HG02571 (cell line): ENCODE measurements around the gene ABHD16B.

Source experiments
- ATAC-seq: cut with Tn5 transposase; IDR thresholded peaks from one replicate; pipeline ENCODE4 v1.9.1; 2021; ENCODE audit warnings: mild to moderate bottlenecking, moderate library complexity; ENCODE audit not compliant: unreplicated experiment

ABHD16B gene

DNA sequence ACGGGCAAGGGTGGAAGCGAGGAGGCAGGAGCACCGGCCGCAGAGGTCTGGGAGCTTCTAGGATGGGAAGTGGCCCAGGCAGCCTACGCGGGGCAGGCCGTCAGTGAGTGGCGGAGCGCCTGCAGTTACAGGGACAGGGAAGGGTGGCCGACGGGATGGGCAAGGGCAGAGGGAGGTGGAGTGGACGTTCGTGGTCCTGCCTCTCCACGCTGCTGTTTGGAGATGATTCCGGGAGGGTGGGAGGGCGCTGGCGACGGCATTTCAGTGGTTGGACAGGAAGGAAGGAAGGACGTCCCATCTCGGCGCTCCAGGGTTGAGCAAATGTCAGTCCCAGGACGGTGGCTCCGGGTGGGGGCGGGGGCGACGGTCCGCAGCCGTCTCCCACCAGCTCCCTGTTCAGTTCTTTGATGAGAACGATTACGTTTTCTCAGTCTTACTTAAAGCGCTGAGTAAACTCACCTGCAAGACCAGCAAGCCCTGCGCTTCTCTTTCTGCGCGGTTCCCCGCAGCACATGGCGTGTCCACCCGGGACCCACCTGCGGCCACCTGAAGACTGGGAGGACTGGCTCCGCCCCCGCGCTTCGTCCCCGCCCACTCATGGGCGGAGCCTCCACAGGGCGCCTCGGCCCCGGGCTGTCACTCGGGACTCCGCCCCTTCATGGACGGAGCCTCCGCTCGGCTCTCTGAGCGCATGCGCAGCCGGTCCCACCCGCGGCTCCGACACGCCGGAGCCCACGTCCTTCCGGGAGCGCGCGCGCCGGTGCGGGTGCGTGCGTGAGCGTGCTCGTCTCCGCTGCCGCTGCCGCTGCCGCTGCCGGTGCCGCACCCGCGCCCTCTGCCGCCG is 33.3 kb downstream of the ABHD16B start, which contains the start of gene DNAJC5:
Gene DNAJC5 (plus strand): TSS at position 769 of the 844 bp plus-strand sequence. CDS start 33,220 bp downstream, outside the sequence.
- peak; percentile 79 for ATAC-seq

DNA sequence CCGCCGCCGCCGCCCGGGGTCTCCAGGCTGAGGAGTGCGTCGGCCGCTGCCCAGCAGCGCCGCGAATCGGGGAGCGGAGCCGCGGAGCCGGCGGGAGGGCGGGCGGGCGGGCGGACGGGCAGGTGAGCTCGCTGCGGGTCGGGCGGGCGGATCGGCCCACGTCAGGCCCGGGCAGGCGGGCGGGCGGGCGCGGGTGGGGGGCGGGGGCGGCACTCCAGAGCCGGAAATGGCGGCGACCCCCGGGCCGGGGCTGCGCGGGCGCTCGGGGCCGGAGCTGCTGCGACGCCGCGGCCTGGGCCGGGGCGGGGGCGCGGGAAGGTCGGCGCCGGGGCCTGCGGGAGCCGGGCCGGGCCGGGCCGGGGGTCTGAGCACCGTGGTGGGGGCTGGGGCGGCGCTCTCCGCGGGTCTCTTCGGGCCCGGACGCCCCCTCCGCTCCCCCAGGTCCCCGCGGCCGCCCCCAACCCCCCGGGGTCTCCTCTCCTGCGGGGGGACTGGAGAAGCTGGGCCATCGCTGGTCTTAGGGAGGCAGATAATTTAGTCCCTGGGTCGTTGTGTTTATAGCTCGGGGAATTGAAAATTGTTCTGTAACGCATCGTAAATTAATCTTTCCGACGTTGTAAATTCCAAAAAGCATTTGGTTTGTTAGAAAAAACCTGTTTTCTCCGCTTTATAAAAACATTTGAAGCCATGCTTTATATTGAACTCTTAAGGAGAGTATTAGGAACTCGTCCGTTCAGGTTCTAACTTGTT is 34.1 kb downstream of the ABHD16B start:
- ATAC-seq, result peak; percentile 14

DNA sequence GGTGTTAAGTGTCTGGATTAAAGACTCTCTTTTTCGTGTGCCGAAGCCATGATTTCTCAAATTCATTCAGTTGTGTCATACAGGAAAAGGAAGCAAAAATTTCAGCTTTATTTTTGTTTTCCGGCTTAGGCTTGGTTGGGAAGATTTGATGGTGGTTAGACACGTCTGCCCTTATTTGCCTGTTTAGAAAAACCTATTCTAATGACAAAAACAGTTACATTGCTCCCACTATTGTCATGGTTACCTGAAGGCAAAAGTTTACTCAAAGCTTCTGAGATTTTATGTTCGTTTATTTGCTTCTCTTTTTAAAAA is 34.6 kb downstream of the ABHD16B start:
- no peak for ATAC-seq

DNA sequence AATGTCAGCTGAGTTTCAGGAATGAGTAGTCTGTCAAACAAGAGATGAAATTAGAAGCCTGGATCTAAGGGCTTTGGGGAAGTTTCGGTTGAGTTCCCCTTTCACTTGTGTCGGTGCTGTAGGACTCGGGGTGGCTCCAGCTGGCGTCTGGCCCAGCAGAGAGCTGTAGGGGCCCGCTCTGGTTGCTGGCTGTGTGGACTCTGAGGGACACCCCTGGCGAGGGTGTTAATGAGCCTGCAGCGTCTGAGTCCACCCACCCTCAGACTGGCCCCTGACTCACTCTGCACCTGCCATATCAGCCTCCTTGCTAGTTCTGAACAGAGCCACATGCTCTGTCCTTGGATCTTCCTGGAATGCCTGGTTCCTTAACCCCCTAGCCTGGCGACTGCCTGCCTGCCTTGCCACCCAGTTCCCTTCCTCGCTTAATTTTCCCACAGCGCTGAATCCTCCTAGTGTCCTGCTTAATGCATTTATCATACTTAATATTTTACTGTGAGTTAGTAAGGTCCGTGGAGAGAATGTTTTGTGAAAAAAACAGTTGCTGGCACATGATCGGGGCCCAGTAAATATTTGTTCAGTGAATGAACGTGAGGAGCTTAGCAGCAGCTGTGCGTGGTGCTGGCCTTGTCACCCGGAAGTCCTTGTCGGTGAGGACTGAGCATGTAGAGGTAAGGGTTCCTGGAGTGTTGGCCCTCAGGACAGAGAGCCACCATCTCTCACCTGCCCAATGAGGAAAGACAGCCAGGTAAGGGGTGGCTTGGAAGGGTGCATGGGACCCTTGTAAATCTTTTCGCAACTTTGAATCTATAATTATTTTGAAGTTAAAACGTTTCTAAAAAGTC is 35.2 kb downstream of the ABHD16B start:
- no peak for ATAC-seq

DNA sequence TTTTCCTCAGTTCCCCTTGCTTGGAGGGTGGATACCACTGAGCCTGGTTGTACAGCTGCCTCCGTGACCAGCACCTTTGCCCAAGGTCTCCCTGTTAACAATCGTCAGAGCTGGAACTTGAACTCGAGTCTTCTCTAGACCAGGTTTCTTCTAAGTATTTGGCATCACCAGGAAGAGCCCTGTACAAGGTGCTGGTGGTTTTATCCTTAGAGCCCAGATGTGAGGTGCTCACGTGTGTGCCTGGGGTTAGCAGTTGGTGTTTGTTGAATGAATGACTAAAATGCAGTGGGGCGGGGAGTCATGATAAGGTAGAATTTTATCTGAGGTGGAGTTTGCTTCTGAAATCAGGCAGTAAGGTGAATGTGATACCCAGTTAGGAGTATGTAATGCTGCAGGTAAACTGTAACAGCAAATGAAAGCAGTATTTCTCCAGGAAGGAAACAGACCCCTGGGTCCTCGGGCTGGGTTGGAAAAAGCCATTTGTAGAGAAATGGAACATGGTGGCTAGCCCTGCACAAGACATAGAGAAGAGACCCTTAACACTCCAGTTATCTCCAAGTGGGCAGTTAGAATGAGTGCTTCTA is 36.8 kb downstream of the ABHD16B start:
- no peak for ATAC-seq

DNA sequence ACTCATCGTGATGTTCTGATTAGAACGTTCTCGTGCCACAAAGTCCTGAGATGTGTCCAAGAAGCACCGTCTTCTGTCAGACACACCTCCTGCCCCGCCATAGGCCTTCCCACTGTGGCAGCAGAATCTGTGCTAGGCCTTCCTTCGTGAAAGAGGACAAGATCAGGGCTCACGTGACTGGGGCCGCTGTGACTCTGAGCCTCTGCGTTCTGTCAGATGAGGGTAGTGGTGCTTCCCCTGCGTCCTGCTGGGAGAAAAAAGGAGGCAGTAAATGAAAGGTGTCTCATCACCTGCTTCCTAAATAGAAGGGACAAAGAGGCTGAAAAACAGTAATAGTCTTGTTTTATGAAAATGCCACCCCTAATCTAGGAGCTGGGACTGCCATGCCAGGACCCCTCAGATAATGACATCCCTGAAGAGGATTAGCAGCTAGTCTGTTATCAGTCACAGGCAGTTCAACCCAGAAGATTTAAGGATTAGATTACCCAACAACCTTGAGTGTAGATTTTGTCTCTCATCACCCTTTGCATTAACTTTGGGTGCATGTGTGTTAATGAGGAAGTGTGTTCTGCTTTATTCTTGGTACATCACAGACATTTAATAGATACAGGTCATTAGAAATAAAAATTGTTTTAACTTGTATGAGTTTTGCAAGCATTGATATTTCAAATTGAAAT is 37.7 kb downstream of the ABHD16B start:
- ATAC-seq, result no peak

DNA sequence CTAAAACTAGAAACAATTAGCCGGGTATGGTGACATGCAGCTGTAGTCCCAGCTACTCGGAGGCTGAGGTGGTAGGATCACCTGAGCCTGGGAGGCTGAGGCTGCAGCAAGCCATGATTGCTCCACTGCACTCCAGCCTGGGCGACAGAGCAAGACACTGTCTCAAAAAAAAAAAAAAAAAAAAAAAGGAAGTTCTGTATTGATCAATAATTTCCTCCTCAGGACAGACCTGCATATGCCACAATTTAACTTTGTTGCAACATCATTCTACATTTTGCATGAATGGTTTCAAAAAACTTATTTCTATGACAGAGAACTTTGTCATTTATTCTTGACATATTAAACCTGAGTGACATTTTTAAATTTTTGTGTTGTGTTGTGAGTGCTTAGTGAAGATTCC is 39.1 kb downstream of the ABHD16B start:
- no peak for ATAC-seq

DNA sequence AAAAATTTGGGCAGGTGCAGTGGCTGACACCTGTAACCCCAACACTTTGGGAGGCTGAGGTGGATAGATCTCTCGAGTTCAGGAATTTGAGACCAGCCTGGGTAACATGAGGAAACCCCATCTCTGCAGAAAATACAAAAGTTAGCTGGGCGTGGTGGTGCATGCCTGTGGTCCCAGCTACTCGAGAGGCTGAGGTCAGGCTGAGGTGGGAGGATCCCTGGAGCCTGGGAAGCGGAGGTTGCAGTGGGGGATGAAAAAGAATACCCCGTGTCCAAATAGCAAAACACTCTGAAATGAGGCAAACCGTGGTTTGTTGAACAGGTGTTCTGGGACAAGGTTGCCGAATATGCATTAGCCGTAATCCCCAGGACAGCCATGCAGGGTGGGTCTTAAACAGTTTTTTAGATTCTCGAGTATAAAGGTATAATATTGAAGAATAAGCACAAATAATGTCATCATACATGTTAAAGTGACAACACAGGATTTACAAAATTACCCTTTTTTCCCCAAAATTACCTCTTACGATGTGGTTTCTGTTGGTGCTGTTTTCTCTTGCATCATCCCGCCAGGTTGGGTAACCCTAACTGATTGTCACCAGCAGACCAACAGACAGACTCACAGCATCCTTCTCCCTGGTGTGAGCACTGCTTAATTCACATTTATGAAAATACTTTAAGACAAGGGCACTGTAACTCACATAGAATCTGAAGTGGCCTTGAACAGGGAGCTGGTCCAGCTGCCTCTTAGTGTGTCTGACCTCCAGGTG is 42.7 kb downstream of the ABHD16B start:
- ATAC-seq, result no peak

DNA sequence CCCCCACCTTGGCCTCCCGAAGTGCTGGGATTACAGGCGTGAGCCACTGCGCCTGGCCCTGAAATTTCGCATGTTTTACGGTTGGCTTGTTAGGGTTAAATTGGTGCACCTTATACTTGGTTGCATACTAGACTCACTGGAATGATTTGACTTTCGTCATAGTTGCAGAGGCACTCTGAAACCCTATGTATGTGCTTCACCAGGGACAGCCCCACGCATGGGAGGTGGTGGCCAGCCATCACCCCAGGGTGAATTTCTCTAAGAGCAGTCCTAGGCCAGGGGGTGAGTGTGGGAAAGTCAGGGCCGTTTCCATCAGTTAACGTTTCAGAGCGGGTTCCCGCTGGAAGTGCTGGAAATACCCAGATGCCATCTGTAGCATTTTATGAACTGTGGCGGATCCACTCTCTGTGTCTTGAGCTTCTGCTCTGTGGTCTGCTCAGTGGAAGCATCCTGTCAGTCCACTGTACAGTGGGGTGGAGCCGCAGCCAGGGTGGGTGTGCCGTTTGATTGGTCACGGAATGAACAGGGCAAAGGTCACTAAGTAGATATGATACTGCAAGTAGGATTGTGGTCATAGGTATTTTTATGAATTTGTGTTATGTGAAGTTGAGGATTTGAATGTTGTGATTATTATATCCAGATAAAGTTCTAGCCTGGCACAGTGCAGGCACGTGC is 46.8 kb downstream of the ABHD16B start:
- no peak for ATAC-seq

DNA sequence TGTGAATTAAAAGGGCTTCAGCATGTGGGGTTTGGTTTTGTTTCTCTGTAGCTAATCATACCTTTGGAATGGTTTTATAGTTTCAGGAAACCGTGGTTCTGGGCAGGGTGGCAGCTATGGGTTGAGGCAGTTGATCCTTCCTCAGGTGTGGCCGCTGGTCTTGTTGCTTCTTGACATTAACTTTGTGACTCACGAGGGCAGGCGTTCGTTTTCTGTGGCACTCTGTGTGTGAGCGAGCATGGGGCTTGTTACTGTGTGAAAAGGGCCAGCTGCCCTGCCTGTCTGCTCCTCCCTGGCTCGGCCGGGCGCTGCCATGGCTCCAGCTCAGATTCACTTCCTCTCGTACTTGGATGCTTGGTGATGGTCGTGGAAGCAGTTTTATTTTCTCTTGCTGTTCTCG is 49.9 kb downstream of the ABHD16B start:
- no peak for ATAC-seq
